Prostate gland (tissue), 2 donors: ENCODE data around the gene ABHD5.

ENCODE experiments used
- CTCF ChIP-seq, 4 experiments: fragments of 200-600 bp in 2 of 4; fragments of 450-650 bp in 2 of 4; sonication (generic) in 2 of 4; IDR thresholded peaks; 1 replicate in 3 of 4; 2 replicates in 1 of 4; pipeline ENCODE4 v1.5.1; 2016 to 2019; ENCODE audit warnings: antibody characterized with exemption in 4 of 4, mild to moderate bottlenecking in 2 of 4, moderate library complexity in 2 of 4
- POLR2A ChIP-seq: fragments of 450-650 bp; IDR thresholded peaks from one replicate; pipeline ENCODE4 v1.6.1; 2016; ENCODE audit warnings: antibody characterized with exemption, mild to moderate bottlenecking
- POLR2AphosphoS5 ChIP-seq: sonication (generic); formaldehyde crosslinking; IDR thresholded peaks from one replicate; pipeline ENCODE4 v1.6.1; 2017; ENCODE audit warnings: antibody characterized with exemption

GRCh38 chr3:43774799-43775198 lies 84.1 kb downstream of the ABHD5 start:
- TF ChIP-seq CTCF (IDR thresholded peaks at IDR 0.05) (no peak), POLR2A (no peak), POLR2AphosphoS5 (no peak)
